AG04450 (cell line): Measurements from ENCODE around the gene DYNC1I1. TPM values are rescaled to one million over a fixed set of nuclear protein-coding genes. Genes with fewer than 3 reads are reported as not detected.

Experiments used
- CTCF ChIA-PET: fragments of 300-600, 350-600 bp; formaldehyde crosslinking; extraction: SDS; loops from one replicate; lab custom pipeline; 2022; ENCODE audit warnings: antibody characterized with exemption, inconsistent platforms; lab: Charles Lee
- POLR2A ChIA-PET: fragments of 350-600 bp; formaldehyde crosslinking; extraction: SDS; loops from one replicate; lab custom pipeline; 2021; ENCODE audit warnings: antibody characterized with exemption, inconsistent platforms; lab: Yijun Ruan, JAX
- DNase-seq: peaks from one replicate; pipeline ENCODE4 v3.0.0-alpha.2; 2011; ENCODE audit warnings: low read depth, low spot score
- H3K27ac ChIP-seq: one replicate; pipeline ENCODE4 v1.5.1; 2012; ENCODE audit warnings: low read depth, low read length, control low read depth
- H3K27me3 ChIP-seq: one replicate; pipeline ENCODE4 v1.6.0; 2012; ENCODE audit warnings: low read length; ENCODE audit not compliant: control insufficient read depth, insufficient read depth
- H3K4me3 ChIP-seq: 2 replicates; pipeline ENCODE4 v1.5.1; 2011; ENCODE audit warnings: mild to moderate bottlenecking, low read depth, low read length, control low read depth
- H3K9me3 ChIP-seq: 2 replicates; pipeline ENCODE4 v1.5.1; 2012; ENCODE audit warnings: low read length; ENCODE audit not compliant: control insufficient read depth, insufficient read depth
- CTCF ChIP-seq: IDR thresholded peaks from 2 replicates; pipeline ENCODE4 v1.5.1; 2011; ENCODE audit warnings: low read depth, low read length, control low read depth, inconsistent platforms
- polyA plus RNA-seq: library from polyadenylated mRNA; depleted of rRNA; stranded (reverse); fragments of >200 nt; gene quantifications from 2 replicates; pipeline ENCODE4 v1.2.3, GENCODE V29; 2011

DYNC1I1 gene
- polyA plus RNA-seq, 1 experiment, result 0.06 TPM

GRCh38 chr7:96059075-96059474 lies 286.7 kb downstream of the DYNC1I1 start:
- no peaks in the 10 kb centered on the region for H3K27me3 ChIP-seq
- no peak for DNase-seq
- H3K27ac ChIP-seq, result no peak overlapping the region
- ChIA-PET CTCF (no interaction called here), POLR2A (no interaction called here)
- no peaks in the 10 kb centered on the region for H3K9me3 ChIP-seq
- no peak overlapping the region for H3K4me3 ChIP-seq
- no peak for TF ChIP-seq CTCF

GRCh38 chr7:96061009-96061408 lies 288.7 kb downstream of the DYNC1I1 start:
- no peak for DNase-seq
- ChIA-PET POLR2A (no interaction called here), CTCF (no interaction called here)
- no peaks in the 10 kb centered on the region for H3K9me3 ChIP-seq
- H3K27me3 ChIP-seq, result no peaks in the 10 kb centered on the region
- H3K4me3 ChIP-seq, result no peak overlapping the region
- TF ChIP-seq CTCF, result no peak
- H3K27ac ChIP-seq, result no peak overlapping the region

- TF ChIP-seq CTCF, result no peak
- H3K27me3 ChIP-seq, result no peaks in the 10 kb centered on the region
- H3K27ac ChIP-seq, result no peak overlapping the region
- POLR2A ChIA-PET, result no interaction called here
- DNase-seq, result no peak
- no peak overlapping the region for H3K4me3 ChIP-seq
- CTCF ChIA-PET, result no interaction called here
- no peaks in the 10 kb centered on the region for H3K9me3 ChIP-seq
These were observed 289.5 kb downstream of the DYNC1I1 start for GRCh38 chr7:96061844-96062243.

GRCh38 chr7:96067321-96067720 lies 295.0 kb downstream of the DYNC1I1 start:
- ChIA-PET POLR2A (interaction anchor here (0.6 kb wide), 1 partner anchor 612 kb away, joined by 3 read pairs; no protein-coding TSS in a partner anchor), CTCF (interaction anchor here (0.6 to 1.3 kb wide), 5 partner anchors 8 to 960 kb away, joined by 3 to 6 read pairs (median 3); no protein-coding TSS in a partner anchor)
- no peak overlapping the region for H3K4me3 ChIP-seq
- no peak for TF ChIP-seq CTCF
- no peaks in the 10 kb centered on the region for H3K9me3 ChIP-seq
- peaks cover 2% of the 10 kb centered on the region for H3K27me3 ChIP-seq
- H3K27ac ChIP-seq, result no peak overlapping the region
- no peak for DNase-seq

- no peak for TF ChIP-seq CTCF
- Histone ChIP-seq H3K27me3 (peaks cover 2% of the 10 kb centered on the region), H3K27ac (no peak overlapping the region), H3K4me3 (no peak overlapping the region), H3K9me3 (no peaks in the 10 kb centered on the region)
- POLR2A ChIA-PET, result no interaction called here
- no peak for DNase-seq
- CTCF ChIA-PET, result no interaction called here
These were observed 297.0 kb downstream of the DYNC1I1 start for GRCh38 chr7:96069401-96069800.
